H9 (cell line): ENCODE results near the gene BMP7. TPM values are rescaled to one million over a fixed set of nuclear protein-coding genes. Genes with fewer than 3 reads are reported as not detected.

Source experiments
- DNase-seq: peaks from one replicate; pipeline ENCODE4 v3.0.0-alpha.2; 2017
- H2AFZ ChIP-seq: one replicate; pipeline ENCODE4 v1.6.1; 2013; ENCODE audit warnings: mild to moderate bottlenecking, low read length, control low read depth, moderate library complexity
- H2AK5ac ChIP-seq: 2 replicates; pipeline ENCODE4 v1.6.1; 2013; ENCODE audit warnings: low read length, control low read depth, mixed read lengths; ENCODE audit not compliant: insufficient read length
- H2BK120ac ChIP-seq: one replicate; pipeline ENCODE4 v1.6.1; 2013; ENCODE audit warnings: low read depth, mild to moderate bottlenecking, low read length, control low read depth, inconsistent platforms; ENCODE audit not compliant: poor library complexity, severe bottlenecking
- H2BK12ac ChIP-seq: 2 replicates; pipeline ENCODE4 v1.6.1; 2013; ENCODE audit warnings: low read length, control low read depth, mixed read lengths, low read depth; ENCODE audit not compliant: insufficient read length
- H2BK15ac ChIP-seq: 2 replicates; pipeline ENCODE4 v1.6.1; 2013; ENCODE audit warnings: low read depth, low read length, control low read depth
- H2BK20ac ChIP-seq: one replicate; pipeline ENCODE4 v1.6.1; 2013; ENCODE audit warnings: low read depth, mild to moderate bottlenecking, low read length, control low read depth, inconsistent platforms; ENCODE audit not compliant: poor library complexity, severe bottlenecking
- H2BK5ac ChIP-seq: 2 replicates; pipeline ENCODE4 v1.6.1; 2013; ENCODE audit warnings: low read length, control low read depth, mixed read lengths; ENCODE audit not compliant: insufficient read length
- H3K14ac ChIP-seq: 2 replicates; pipeline ENCODE4 v1.6.1; 2013; ENCODE audit warnings: low read length, control low read depth; ENCODE audit not compliant: insufficient read depth
- H3K18ac ChIP-seq: 2 replicates; pipeline ENCODE4 v1.6.1; 2013; ENCODE audit warnings: low read depth, mild to moderate bottlenecking, mixed read lengths, low read length, control low read depth; ENCODE audit not compliant: insufficient read length
- H3K23ac ChIP-seq: 2 replicates; pipeline ENCODE4 v1.6.1; 2013; ENCODE audit warnings: low read length, control low read depth, mixed read lengths, low read depth; ENCODE audit not compliant: insufficient read length
- H3K23me2 ChIP-seq: 2 replicates; pipeline ENCODE4 v1.6.1; 2013; ENCODE audit warnings: low read depth, mild to moderate bottlenecking, mixed read lengths, low read length, control low read depth; ENCODE audit not compliant: insufficient read length, poor library complexity, severe bottlenecking
- H3K27ac ChIP-seq: 2 replicates; pipeline ENCODE4 v1.5.1; 2013; ENCODE audit warnings: low read length, control low read depth, mixed read lengths, low read depth; ENCODE audit not compliant: insufficient read length
- H3K27me3 ChIP-seq: 2 replicates; pipeline ENCODE4 v1.6.1; 2013; ENCODE audit warnings: low read length, control low read depth, inconsistent platforms; ENCODE audit not compliant: insufficient read depth
- H3K4ac ChIP-seq: 2 replicates; pipeline ENCODE4 v1.6.1; 2013; ENCODE audit warnings: low read depth, mild to moderate bottlenecking, control low read depth, inconsistent platforms, low read length, moderate library complexity
- H3K4me1 ChIP-seq: 2 replicates; pipeline ENCODE4 v1.6.1; 2013; ENCODE audit warnings: low read length, control low read depth, inconsistent platforms; ENCODE audit not compliant: insufficient read depth
- H3K4me2 ChIP-seq: 2 replicates; pipeline ENCODE4 v1.6.1; 2013; ENCODE audit warnings: low read length, control low read depth, mixed read lengths; ENCODE audit not compliant: insufficient read length, insufficient read depth
- H3K56ac ChIP-seq: 2 replicates; pipeline ENCODE4 v1.6.1; 2013; ENCODE audit warnings: low read depth, mild to moderate bottlenecking, mixed read lengths, low read length, control low read depth; ENCODE audit not compliant: insufficient read length
- H3K79me1 ChIP-seq: 2 replicates; pipeline ENCODE4 v1.6.1; 2013; ENCODE audit warnings: low read depth, mild to moderate bottlenecking, moderate library complexity, low read length, control low read depth, inconsistent platforms; ENCODE audit not compliant: insufficient read depth, poor library complexity, severe bottlenecking
- H3K79me2 ChIP-seq: 2 replicates; pipeline ENCODE4 v1.6.1; 2013; ENCODE audit warnings: low read length, control low read depth, inconsistent platforms; ENCODE audit not compliant: insufficient read depth
- H3K9ac ChIP-seq: 2 replicates; pipeline ENCODE4 v1.6.1; 2013; ENCODE audit warnings: low read length, control low read depth, mixed read lengths; ENCODE audit not compliant: insufficient read length; ENCODE audit errors: extremely low read depth
- H3K9me3 ChIP-seq: one replicate; pipeline ENCODE4 v1.6.1; 2013; ENCODE audit warnings: low read depth, low read length, inconsistent platforms; ENCODE audit not compliant: control insufficient read depth
- H3T11ph ChIP-seq: one replicate; pipeline ENCODE4 v1.6.1; 2013; ENCODE audit warnings: mild to moderate bottlenecking, low read length, control low read depth, inconsistent platforms
- H4K20me1 ChIP-seq: one replicate; pipeline ENCODE4 v1.6.1; 2013; ENCODE audit not compliant: control insufficient read depth, insufficient read length, insufficient read depth
- H4K5ac ChIP-seq: 2 replicates; pipeline ENCODE4 v1.6.1; 2013; ENCODE audit warnings: low read depth, mild to moderate bottlenecking, mixed read lengths, low read length, control low read depth; ENCODE audit not compliant: insufficient read length
- H4K8ac ChIP-seq: replicated peaks from 2 replicates; pipeline ENCODE4 v1.6.1; 2013; ENCODE audit warnings: low read length, control low read depth, mixed read lengths, low read depth; ENCODE audit not compliant: insufficient read length
- H4K91ac ChIP-seq: 2 replicates; pipeline ENCODE4 v1.6.1; 2013; ENCODE audit warnings: low read depth, mild to moderate bottlenecking, moderate library complexity, mixed read lengths, low read length, control low read depth; ENCODE audit not compliant: insufficient read length
- H3K27ac Mint-ChIP-seq, 3 experiments: 2 replicates in 2 of 3; 3 replicates in 1 of 3; pipeline ENCODE4 v1.8.0; 2020 to 2021; ENCODE audit warnings: mixed read lengths in 3 of 3, mild to moderate bottlenecking in 1 of 3, moderate library complexity in 1 of 3
- H3K27me3 Mint-ChIP-seq: 2 replicates; pipeline ENCODE4 v1.8.0; 2021; ENCODE audit warnings: low read depth, mild to moderate bottlenecking, moderate library complexity, mixed read lengths
- H3K36me3 Mint-ChIP-seq, 3 experiments: 2 replicates in 2 of 3; 3 replicates in 1 of 3; pipeline ENCODE4 v1.8.0; 2020 to 2021; ENCODE audit warnings: low read depth in 3 of 3, mixed read lengths in 3 of 3; ENCODE audit not compliant: insufficient read depth in 1 of 3
- H3K4me1 Mint-ChIP-seq, 2 experiments: 2 replicates each; pipeline ENCODE4 v1.8.0; 2020; ENCODE audit warnings: mixed read lengths in 2 of 2
- H3K4me3 Mint-ChIP-seq, 2 experiments: 2 replicates in 1 of 2; 3 replicates in 1 of 2; pipeline ENCODE4 v1.8.0; 2020 to 2021; ENCODE audit warnings: mild to moderate bottlenecking in 2 of 2, mixed read lengths in 2 of 2, moderate library complexity in 1 of 2
- H3K9me3 Mint-ChIP-seq, 2 experiments: 2 replicates in 1 of 2; 3 replicates in 1 of 2; pipeline ENCODE4 v1.8.0; 2020; ENCODE audit warnings: mild to moderate bottlenecking in 2 of 2, mixed read lengths in 2 of 2, moderate library complexity in 1 of 2
- WGBS: extraction: QIAGEN DNeasy Blood & Tissue Kit; methylation state at CpG from one replicate; pipeline ENCODE4 v1.1.7; 2013; ENCODE audit warnings: missing lambda C conversion rate, low lambda C conversion rate, mixed read lengths; ENCODE audit not compliant: insufficient read length; ENCODE audit errors: extremely low coverage; 5-methylcytosine and 5-hydroxymethylcytosine counted together
- total RNA-seq: library from RNA; stranded (reverse); gene quantifications from 2 replicates; pipeline ENCODE4 v1.2.1, GENCODE V29; 2021
- TF ChIP-seq, protein P1 (sequence below): fragments of 200-600 bp; sonication (generic); conservative IDR thresholded peaks from 3 replicates; pipeline ENCODE4 v1.8.0; 2021; ENCODE audit warnings: antibody characterized with exemption, mild to moderate bottlenecking

BMP7 gene
- total RNA-seq, 1 experiment from 2014 or later, result 17.7 TPM

DNA sequence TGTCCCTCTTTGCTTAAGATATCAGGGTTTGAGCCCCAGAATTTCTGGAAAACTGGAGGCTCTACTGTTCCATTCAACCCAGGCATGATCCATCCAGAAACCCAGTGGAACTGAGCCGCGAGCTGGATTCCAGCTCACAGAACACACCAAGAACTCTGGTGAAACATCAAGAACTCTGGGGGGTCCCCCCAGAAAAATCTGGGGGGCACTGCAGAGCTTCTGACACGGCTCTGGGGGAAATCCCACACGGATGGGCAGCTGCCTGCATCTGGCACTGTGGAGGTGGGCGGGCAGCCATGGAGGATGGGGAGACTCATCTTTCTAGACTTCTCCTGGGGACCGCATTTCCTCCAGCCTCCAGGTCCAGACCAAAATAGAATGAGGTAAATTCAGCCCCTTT, 51.0 kb downstream of the BMP7 start:
- Histone ChIP-seq H3K9me3 (no peaks in the 10 kb centered on the region), H4K5ac (no peak overlapping the region), H3K4me1 (peaks cover 4% of the 10 kb centered on the region; the same call in 1 of the 2 replicates), H3K27me3 (no peaks in the 10 kb centered on the region), H2AFZ (no peak overlapping the region), H2BK15ac (no peak overlapping the region), H3K9ac (no peak overlapping the region), H3K23ac (no peak overlapping the region), H3K56ac (no peak overlapping the region), H2BK5ac (no peak overlapping the region), H2BK20ac (no peak overlapping the region), H2BK120ac (no peak overlapping the region), H3K23me2 (no peaks in the 10 kb centered on the region), H3K4ac (no peak overlapping the region), H4K20me1 (no peaks in the 10 kb centered on the region), H3K4me2 (no peak overlapping the region), H4K91ac (no peak overlapping the region), H3K14ac (no peak overlapping the region), H4K8ac (no peak overlapping the region), H3K79me1 (no peaks in the 10 kb centered on the region), H3K27ac (no peak overlapping the region), H3K79me2 (no peaks in the 10 kb centered on the region), H2AK5ac (no peak overlapping the region), H2BK12ac (no peak overlapping the region), H3T11ph (no peak overlapping the region), H3K18ac (no peak overlapping the region)
- Mint-ChIP-seq H3K27me3 (peaks cover 16% of the 10 kb centered on the region), H3K27ac (no peak overlapping the region), H3K4me1 (peaks cover 27 to 36% of the 10 kb centered on the region in 2 experiments), H3K4me3 (no peak overlapping the region), H3K36me3 (peaks cover 0 to 4% (median 0%) of the 10 kb centered on the region in 3 experiments; a peak in 1 of 7 replicates), H3K9me3 (no peaks in the 10 kb centered on the region)
- TF ChIP-seq, protein P1, sequence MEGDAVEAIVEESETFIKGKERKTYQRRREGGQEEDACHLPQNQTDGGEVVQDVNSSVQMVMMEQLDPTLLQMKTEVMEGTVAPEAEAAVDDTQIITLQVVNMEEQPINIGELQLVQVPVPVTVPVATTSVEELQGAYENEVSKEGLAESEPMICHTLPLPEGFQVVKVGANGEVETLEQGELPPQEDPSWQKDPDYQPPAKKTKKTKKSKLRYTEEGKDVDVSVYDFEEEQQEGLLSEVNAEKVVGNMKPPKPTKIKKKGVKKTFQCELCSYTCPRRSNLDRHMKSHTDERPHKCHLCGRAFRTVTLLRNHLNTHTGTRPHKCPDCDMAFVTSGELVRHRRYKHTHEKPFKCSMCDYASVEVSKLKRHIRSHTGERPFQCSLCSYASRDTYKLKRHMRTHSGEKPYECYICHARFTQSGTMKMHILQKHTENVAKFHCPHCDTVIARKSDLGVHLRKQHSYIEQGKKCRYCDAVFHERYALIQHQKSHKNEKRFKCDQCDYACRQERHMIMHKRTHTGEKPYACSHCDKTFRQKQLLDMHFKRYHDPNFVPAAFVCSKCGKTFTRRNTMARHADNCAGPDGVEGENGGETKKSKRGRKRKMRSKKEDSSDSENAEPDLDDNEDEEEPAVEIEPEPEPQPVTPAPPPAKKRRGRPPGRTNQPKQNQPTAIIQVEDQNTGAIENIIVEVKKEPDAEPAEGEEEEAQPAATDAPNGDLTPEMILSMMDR, result no peak
- no peak for DNase-seq
- WGBS, result no CpG with 5 or more reads among the region's 6 CpGs
